DLD1 (cell line): Measurements from ENCODE around the gene PRDM10.

ENCODE experiments used
- in situ Hi-C: cut with HindIII; loops from 2 replicates; pipeline ENCODE4 v1.10.0; 2017; ENCODE audit warnings: low sequenced_read_pairs

Gene PRDM10

DNA sequence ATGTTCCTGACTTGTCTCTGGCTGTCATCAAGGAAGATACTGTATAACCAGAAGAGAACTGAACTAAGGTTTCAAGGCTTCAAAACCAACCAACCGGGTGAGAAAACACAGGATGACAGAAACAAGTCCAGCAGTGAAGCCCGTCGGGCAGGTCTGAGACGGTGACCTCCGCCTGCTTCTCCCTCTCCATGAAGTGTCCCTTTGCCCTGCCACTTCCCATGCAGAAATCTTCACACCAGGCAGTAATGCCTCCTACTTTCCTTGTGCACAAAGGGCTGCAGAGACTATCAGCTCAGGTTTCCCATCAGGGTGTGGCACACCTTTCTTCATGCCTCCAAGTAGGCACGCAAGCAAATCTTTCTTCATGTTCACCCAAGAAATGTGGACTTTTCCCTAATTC lies 24.2 kb downstream of the PRDM10 start:
- in situ Hi-C loops = no loop called here

GRCh38 chr11:129976328-129976727 lies 26.3 kb downstream of the PRDM10 start:
- in situ Hi-C loops = no loop called here

DNA sequence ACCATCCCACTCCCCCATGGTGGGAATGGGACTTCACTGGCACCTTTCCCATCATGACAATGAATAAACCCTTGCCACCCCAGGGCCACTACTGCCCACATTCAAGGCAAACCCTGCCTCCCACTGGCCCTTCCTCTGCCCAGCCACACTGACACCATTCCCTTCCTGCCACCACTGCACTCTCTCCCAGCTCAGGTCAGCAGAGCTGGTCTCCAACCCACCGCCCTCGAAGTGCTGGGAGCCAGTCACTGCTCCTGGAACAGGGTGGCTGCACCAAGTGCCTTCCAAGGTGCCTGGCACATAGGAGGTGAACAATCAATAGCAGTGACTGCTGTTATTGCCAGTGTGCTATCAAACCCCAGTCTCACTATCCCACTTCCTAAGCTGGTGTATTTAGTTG lies 27.1 kb downstream of the PRDM10 start:
- in situ Hi-C loops = no loop called here

- in situ Hi-C loops = loop anchor here (25.0 kb wide), 1 partner anchor 88 kb away; the partner anchor contains the start of gene APLP2
Observed at GRCh38 chr11:129974672-129975071, 28.0 kb downstream of the PRDM10 start.

DNA sequence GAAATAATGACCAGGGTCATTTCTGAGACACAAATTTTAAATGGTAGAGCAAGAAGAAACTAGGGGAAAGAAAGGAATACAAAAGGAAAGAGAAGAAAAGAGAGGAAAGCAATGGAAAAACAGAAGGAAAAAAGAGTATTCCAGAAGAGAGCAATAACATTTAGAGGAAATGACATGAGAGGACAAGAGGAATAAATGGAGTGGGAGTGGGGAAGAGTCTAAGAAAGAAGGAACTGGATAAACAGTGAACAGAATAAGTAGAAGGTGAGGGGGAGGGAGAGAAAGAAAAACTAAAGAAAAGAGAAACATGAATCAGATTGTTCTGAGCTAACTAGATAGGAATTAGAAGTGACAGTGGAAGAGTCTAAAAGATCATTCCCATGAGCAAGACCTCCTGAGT lies 28.4 kb downstream of the PRDM10 start:
- in situ Hi-C loops = loop anchor here (25.0 kb wide), 1 partner anchor 88 kb away; the partner anchor contains the start of gene APLP2

GRCh38 chr11:129973809-129974208 lies 28.8 kb downstream of the PRDM10 start:
- in situ Hi-C loops = loop anchor here (25.0 kb wide), 1 partner anchor 88 kb away; the partner anchor contains the start of gene APLP2

- in situ Hi-C loops = loop anchor here (25.0 kb wide), 1 partner anchor 89 kb away; the partner anchor contains the start of gene APLP2
Observed at GRCh38 chr11:129973068-129973467, 29.6 kb downstream of the PRDM10 start.

DNA sequence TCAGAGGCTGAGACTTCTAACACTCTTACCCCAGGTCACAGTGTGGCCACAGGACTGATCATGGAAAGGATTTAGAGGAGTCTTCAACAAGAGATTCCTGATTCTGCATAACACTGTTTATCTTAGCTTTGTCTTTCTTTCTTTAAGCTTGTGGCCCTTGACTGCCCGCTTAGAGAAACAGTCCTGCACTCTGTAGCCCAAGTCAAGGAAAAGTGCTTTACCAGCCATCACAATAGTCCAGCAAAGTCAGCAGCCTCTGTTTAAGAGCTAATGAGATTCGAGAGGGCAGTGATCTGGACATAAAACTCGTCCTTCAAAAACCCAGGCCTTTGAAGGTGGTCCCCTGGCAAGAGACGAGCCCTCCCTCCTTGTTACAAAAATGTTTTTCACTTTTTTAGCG lies 30.0 kb downstream of the PRDM10 start:
- in situ Hi-C loops = loop anchor here (25.0 kb wide), 1 partner anchor 90 kb away; the partner anchor contains the start of gene APLP2

DNA sequence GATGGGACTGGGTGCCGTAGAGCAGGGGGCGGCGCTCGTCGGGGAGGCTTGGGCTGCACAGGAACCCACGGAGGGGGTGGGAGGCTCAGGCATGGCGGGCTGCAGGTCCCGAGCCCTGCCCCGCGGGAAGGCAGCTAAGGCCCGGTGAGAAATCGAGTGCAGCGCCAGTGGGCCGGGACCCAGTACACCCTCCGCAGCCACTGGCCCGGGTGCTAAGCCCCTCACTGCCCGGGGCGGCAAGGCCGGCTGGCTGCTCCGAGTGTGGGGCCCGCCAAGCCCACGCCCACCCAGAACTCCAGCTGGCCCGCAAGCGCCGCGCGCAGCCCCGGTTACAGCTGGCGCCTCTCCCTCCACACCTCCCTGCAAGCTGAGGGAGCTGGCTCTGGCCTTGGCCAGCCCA lies 30.8 kb downstream of the PRDM10 start:
- in situ Hi-C loops = loop anchor here (25.0 kb wide), 1 partner anchor 90 kb away; the partner anchor contains the start of gene APLP2

GRCh38 chr11:129969920-129970319 lies 32.7 kb downstream of the PRDM10 start:
- in situ Hi-C loops = loop anchor here (25.0 kb wide), 1 partner anchor 92 kb away; the partner anchor contains the start of gene APLP2

DNA sequence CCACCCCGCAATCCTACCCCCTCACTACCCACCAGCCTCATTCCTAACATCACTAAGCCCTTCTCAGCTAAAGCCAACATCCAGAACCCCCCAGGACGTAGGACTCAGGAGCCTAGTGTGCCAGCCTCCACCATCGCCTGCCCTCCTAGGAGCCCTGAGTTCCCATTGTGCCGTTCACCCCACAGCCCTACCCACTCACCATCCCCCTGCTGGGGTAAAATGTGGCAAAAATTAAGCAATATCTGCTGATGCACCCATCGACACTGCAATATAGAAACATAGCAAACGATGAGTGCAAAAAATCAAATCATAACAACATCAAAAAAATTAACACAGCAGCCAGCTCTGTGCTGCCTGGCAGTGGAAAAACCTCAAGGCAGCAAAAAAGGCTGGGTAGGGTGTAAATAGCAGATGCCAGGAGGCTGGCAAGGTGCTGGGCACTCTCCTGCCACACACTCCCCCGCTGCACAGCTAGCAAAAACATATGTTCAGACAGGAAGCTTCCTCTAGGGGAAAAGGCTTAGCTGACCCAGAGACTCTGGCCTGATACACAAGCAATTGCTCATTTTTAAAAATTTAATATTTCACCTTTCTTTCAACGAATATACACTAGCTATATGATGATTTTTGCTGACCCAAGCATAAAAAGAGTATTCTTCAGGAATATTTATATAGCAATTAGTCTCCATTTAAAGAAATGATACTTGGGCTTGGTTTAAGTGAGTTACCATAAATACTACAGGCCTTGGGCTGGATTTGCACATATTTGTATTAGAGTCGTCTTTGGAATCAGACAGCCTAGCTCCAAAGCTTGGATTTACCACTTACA lies 33.8 kb downstream of the PRDM10 start:
- in situ Hi-C loops = loop anchor here (25.0 kb wide), 1 partner anchor 93 kb away; the partner anchor contains the start of gene APLP2

DNA sequence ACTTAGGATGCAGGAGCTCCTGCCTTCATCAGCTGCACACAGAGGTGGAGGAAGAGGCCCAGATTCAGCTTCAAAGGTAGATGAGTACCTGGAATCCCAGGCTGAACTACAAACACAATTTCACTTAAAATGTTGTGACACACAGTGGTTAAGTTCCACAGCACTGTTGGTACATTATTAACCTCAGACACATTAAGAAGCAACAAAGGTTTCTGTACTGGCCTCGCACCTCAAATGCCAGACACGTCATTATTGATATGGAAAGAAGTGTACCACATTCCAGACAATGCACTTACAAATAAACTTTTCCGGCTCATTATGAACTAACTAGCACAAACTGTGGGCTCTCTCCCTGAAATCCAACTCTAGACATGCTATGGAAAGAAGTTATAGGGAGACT lies 34.6 kb downstream of the PRDM10 start:
- in situ Hi-C loops = loop anchor here (25.0 kb wide), 1 partner anchor 94 kb away; the partner anchor contains the start of gene APLP2

DNA sequence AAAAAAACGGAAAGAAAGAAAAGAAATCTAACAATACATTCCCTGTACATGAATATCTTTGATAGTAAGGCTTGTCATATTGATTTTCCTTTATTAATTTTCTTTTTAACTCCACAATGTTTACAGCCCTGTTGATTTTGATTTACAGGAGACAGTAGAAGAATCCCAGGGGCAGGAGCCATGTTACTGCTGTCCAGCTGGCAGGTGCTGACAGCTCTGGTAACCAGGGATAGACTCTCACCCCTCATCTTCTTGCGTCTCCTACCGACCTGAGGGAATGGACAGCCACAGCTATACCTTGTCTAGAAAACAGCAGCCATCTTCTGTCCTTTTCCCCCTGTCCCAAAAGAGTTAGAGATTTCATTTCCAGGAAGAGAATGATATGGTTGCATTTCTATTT lies 37.4 kb downstream of the PRDM10 start:
- in situ Hi-C loops = loop anchor here (25.0 kb wide), 1 partner anchor 97 kb away; the partner anchor contains the start of gene APLP2

GRCh38 chr11:129960216-129961214 lies 42.1 kb downstream of the PRDM10 start:
- in situ Hi-C loops = loop anchor here (25.0 kb wide), 1 partner anchor 102 kb away; the partner anchor contains the start of gene APLP2

DNA sequence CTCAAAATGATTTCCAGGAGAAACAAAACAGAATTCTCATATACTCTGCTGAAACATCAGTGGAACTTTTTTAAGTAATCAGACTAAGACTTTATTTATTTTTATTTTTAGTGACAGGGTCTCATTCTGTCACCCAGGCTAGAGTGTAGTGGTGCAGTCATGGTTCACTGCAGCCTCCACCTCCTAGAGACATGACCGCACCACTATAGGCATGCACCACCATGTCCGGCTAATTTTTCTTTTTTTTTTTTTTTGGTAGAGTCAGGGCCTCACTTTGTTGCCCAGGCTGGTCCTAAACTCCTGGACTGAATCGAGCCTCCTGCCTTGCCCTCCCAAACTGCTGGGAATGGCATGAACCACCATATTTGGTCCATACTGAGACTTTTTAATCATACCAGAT lies 42.9 kb downstream of the PRDM10 start:
- in situ Hi-C loops = loop anchor here (25.0 kb wide), 1 partner anchor 103 kb away; the partner anchor contains the start of gene APLP2

GRCh38 chr11:129955282-129955681 lies 47.4 kb downstream of the PRDM10 start:
- in situ Hi-C loops = loop anchor here (25.0 kb wide), 1 partner anchor 107 kb away; the partner anchor contains the start of gene APLP2

- in situ Hi-C loops = loop anchor here (25.0 kb wide), 1 partner anchor 108 kb away; the partner anchor contains the start of gene APLP2
Observed at GRCh38 chr11:129954703-129955102, 47.9 kb downstream of the PRDM10 start.

DNA sequence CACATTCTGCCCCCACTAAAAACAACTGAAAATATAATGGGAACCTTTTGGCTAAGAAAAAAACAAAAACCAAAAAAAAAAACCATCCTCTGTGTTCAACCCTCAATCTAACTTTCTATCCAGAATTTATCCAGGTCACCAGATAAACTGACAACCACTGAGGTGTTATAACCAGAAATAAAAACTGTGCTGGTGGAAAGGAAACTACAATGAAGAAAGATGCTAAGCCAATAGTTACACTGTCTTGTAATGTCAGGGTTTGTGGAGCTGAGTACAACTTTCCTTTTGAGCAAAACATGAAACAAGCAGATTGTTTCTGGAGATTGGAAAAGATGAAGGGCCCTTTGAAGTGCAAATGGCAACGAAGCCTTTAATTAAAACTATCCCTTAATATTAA lies 50.8 kb downstream of the PRDM10 start:
- in situ Hi-C loops = loop anchor here (25.0 kb wide), 1 partner anchor 110 kb away; the partner anchor contains the start of gene APLP2

- in situ Hi-C loops = loop anchor here (25.0 kb wide), 1 partner anchor 111 kb away; the partner anchor contains the start of gene APLP2
Observed at GRCh38 chr11:129951201-129951865, 51.3 kb downstream of the PRDM10 start.
